H9 (cell line): ENCODE measurements around the gene CSMD2. TPM values are rescaled to one million over a fixed set of nuclear protein-coding genes. Genes with fewer than 3 reads are reported as not detected.

ENCODE experiments used
- DNase-seq: peaks from one replicate; pipeline ENCODE4 v3.0.0-alpha.2; 2017
- H2AFZ ChIP-seq: one replicate; pipeline ENCODE4 v1.6.1; 2013; ENCODE audit warnings: mild to moderate bottlenecking, low read length, control low read depth, moderate library complexity
- H2AK5ac ChIP-seq: 2 replicates; pipeline ENCODE4 v1.6.1; 2013; ENCODE audit warnings: low read length, control low read depth, mixed read lengths; ENCODE audit not compliant: insufficient read length
- H2BK120ac ChIP-seq: one replicate; pipeline ENCODE4 v1.6.1; 2013; ENCODE audit warnings: low read depth, mild to moderate bottlenecking, low read length, control low read depth, inconsistent platforms; ENCODE audit not compliant: poor library complexity, severe bottlenecking
- H2BK12ac ChIP-seq: 2 replicates; pipeline ENCODE4 v1.6.1; 2013; ENCODE audit warnings: low read length, control low read depth, mixed read lengths, low read depth; ENCODE audit not compliant: insufficient read length
- H2BK15ac ChIP-seq: 2 replicates; pipeline ENCODE4 v1.6.1; 2013; ENCODE audit warnings: low read depth, low read length, control low read depth
- H2BK20ac ChIP-seq: one replicate; pipeline ENCODE4 v1.6.1; 2013; ENCODE audit warnings: low read depth, mild to moderate bottlenecking, low read length, control low read depth, inconsistent platforms; ENCODE audit not compliant: poor library complexity, severe bottlenecking
- H2BK5ac ChIP-seq: 2 replicates; pipeline ENCODE4 v1.6.1; 2013; ENCODE audit warnings: low read length, control low read depth, mixed read lengths; ENCODE audit not compliant: insufficient read length
- H3K14ac ChIP-seq: 2 replicates; pipeline ENCODE4 v1.6.1; 2013; ENCODE audit warnings: low read length, control low read depth; ENCODE audit not compliant: insufficient read depth
- H3K18ac ChIP-seq: 2 replicates; pipeline ENCODE4 v1.6.1; 2013; ENCODE audit warnings: low read depth, mild to moderate bottlenecking, mixed read lengths, low read length, control low read depth; ENCODE audit not compliant: insufficient read length
- H3K23ac ChIP-seq: 2 replicates; pipeline ENCODE4 v1.6.1; 2013; ENCODE audit warnings: low read length, control low read depth, mixed read lengths, low read depth; ENCODE audit not compliant: insufficient read length
- H3K23me2 ChIP-seq: 2 replicates; pipeline ENCODE4 v1.6.1; 2013; ENCODE audit warnings: low read depth, mild to moderate bottlenecking, mixed read lengths, low read length, control low read depth; ENCODE audit not compliant: insufficient read length, poor library complexity, severe bottlenecking
- H3K27ac ChIP-seq: 2 replicates; pipeline ENCODE4 v1.5.1; 2013; ENCODE audit warnings: low read length, control low read depth, mixed read lengths, low read depth; ENCODE audit not compliant: insufficient read length
- H3K27me3 ChIP-seq: 2 replicates; pipeline ENCODE4 v1.6.1; 2013; ENCODE audit warnings: low read length, control low read depth, inconsistent platforms; ENCODE audit not compliant: insufficient read depth
- H3K4ac ChIP-seq: 2 replicates; pipeline ENCODE4 v1.6.1; 2013; ENCODE audit warnings: low read depth, mild to moderate bottlenecking, control low read depth, inconsistent platforms, low read length, moderate library complexity
- H3K4me1 ChIP-seq: 2 replicates; pipeline ENCODE4 v1.6.1; 2013; ENCODE audit warnings: low read length, control low read depth, inconsistent platforms; ENCODE audit not compliant: insufficient read depth
- H3K4me2 ChIP-seq: 2 replicates; pipeline ENCODE4 v1.6.1; 2013; ENCODE audit warnings: low read length, control low read depth, mixed read lengths; ENCODE audit not compliant: insufficient read length, insufficient read depth
- H3K56ac ChIP-seq: 2 replicates; pipeline ENCODE4 v1.6.1; 2013; ENCODE audit warnings: low read depth, mild to moderate bottlenecking, mixed read lengths, low read length, control low read depth; ENCODE audit not compliant: insufficient read length
- H3K79me1 ChIP-seq: 2 replicates; pipeline ENCODE4 v1.6.1; 2013; ENCODE audit warnings: low read depth, mild to moderate bottlenecking, moderate library complexity, low read length, control low read depth, inconsistent platforms; ENCODE audit not compliant: insufficient read depth, poor library complexity, severe bottlenecking
- H3K79me2 ChIP-seq: 2 replicates; pipeline ENCODE4 v1.6.1; 2013; ENCODE audit warnings: low read length, control low read depth, inconsistent platforms; ENCODE audit not compliant: insufficient read depth
- H3K9ac ChIP-seq: 2 replicates; pipeline ENCODE4 v1.6.1; 2013; ENCODE audit warnings: low read length, control low read depth, mixed read lengths; ENCODE audit not compliant: insufficient read length; ENCODE audit errors: extremely low read depth
- H3K9me3 ChIP-seq: one replicate; pipeline ENCODE4 v1.6.1; 2013; ENCODE audit warnings: low read depth, low read length, inconsistent platforms; ENCODE audit not compliant: control insufficient read depth
- H3T11ph ChIP-seq: one replicate; pipeline ENCODE4 v1.6.1; 2013; ENCODE audit warnings: mild to moderate bottlenecking, low read length, control low read depth, inconsistent platforms
- H4K20me1 ChIP-seq: one replicate; pipeline ENCODE4 v1.6.1; 2013; ENCODE audit not compliant: control insufficient read depth, insufficient read length, insufficient read depth
- H4K5ac ChIP-seq: 2 replicates; pipeline ENCODE4 v1.6.1; 2013; ENCODE audit warnings: low read depth, mild to moderate bottlenecking, mixed read lengths, low read length, control low read depth; ENCODE audit not compliant: insufficient read length
- H4K8ac ChIP-seq: replicated peaks from 2 replicates; pipeline ENCODE4 v1.6.1; 2013; ENCODE audit warnings: low read length, control low read depth, mixed read lengths, low read depth; ENCODE audit not compliant: insufficient read length
- H4K91ac ChIP-seq: 2 replicates; pipeline ENCODE4 v1.6.1; 2013; ENCODE audit warnings: low read depth, mild to moderate bottlenecking, moderate library complexity, mixed read lengths, low read length, control low read depth; ENCODE audit not compliant: insufficient read length
- H3K27ac Mint-ChIP-seq, 3 experiments: 2 replicates in 2 of 3; 3 replicates in 1 of 3; pipeline ENCODE4 v1.8.0; 2020 to 2021; ENCODE audit warnings: mixed read lengths in 3 of 3, mild to moderate bottlenecking in 1 of 3, moderate library complexity in 1 of 3
- H3K27me3 Mint-ChIP-seq: 2 replicates; pipeline ENCODE4 v1.8.0; 2021; ENCODE audit warnings: low read depth, mild to moderate bottlenecking, moderate library complexity, mixed read lengths
- H3K36me3 Mint-ChIP-seq, 3 experiments: 2 replicates in 2 of 3; 3 replicates in 1 of 3; pipeline ENCODE4 v1.8.0; 2020 to 2021; ENCODE audit warnings: low read depth in 3 of 3, mixed read lengths in 3 of 3; ENCODE audit not compliant: insufficient read depth in 1 of 3
- H3K4me1 Mint-ChIP-seq, 2 experiments: 2 replicates each; pipeline ENCODE4 v1.8.0; 2020; ENCODE audit warnings: mixed read lengths in 2 of 2
- H3K4me3 Mint-ChIP-seq, 2 experiments: 2 replicates in 1 of 2; 3 replicates in 1 of 2; pipeline ENCODE4 v1.8.0; 2020 to 2021; ENCODE audit warnings: mild to moderate bottlenecking in 2 of 2, mixed read lengths in 2 of 2, moderate library complexity in 1 of 2
- H3K9me3 Mint-ChIP-seq, 2 experiments: 2 replicates in 1 of 2; 3 replicates in 1 of 2; pipeline ENCODE4 v1.8.0; 2020; ENCODE audit warnings: mild to moderate bottlenecking in 2 of 2, mixed read lengths in 2 of 2, moderate library complexity in 1 of 2
- WGBS: extraction: QIAGEN DNeasy Blood & Tissue Kit; methylation state at CpG from one replicate; pipeline ENCODE4 v1.1.7; 2013; ENCODE audit warnings: missing lambda C conversion rate, low lambda C conversion rate, mixed read lengths; ENCODE audit not compliant: insufficient read length; ENCODE audit errors: extremely low coverage; 5-methylcytosine and 5-hydroxymethylcytosine counted together
- total RNA-seq: library from RNA; stranded (reverse); gene quantifications from 2 replicates; pipeline ENCODE4 v1.2.1, GENCODE V29; 2021
- TF ChIP-seq, protein P1 (sequence below): fragments of 200-600 bp; sonication (generic); conservative IDR thresholded peaks from 3 replicates; pipeline ENCODE4 v1.8.0; 2021; ENCODE audit warnings: antibody characterized with exemption, mild to moderate bottlenecking

The CSMD2 gene
- total RNA-seq, 1 experiment from 2014 or later = 6.4 TPM

GRCh38 chr1:33713058-33713877 is 451.8 kb downstream of the CSMD2 start:
- Histone ChIP-seq H3K4ac (no peak overlapping the region), H4K8ac (no peak overlapping the region), H3K14ac (no peak overlapping the region), H3K79me2 (no peaks in the 10 kb centered on the region), H3K9me3 (no peaks in the 10 kb centered on the region), H4K20me1 (no peaks in the 10 kb centered on the region), H4K5ac (no peak overlapping the region), H3K27ac (no peak overlapping the region), H4K91ac (no peak overlapping the region), H3K23ac (no peak overlapping the region), H3K23me2 (no peaks in the 10 kb centered on the region), H2BK12ac (no peak overlapping the region), H3K9ac (no peak overlapping the region), H2AK5ac (no peak overlapping the region), H3K56ac (no peak overlapping the region), H3K27me3 (no peaks in the 10 kb centered on the region), H3T11ph (no peak overlapping the region), H3K4me1 (no peaks in the 10 kb centered on the region), H2BK15ac (no peak overlapping the region), H2BK120ac (no peak overlapping the region), H3K18ac (no peak overlapping the region), H2BK20ac (no peak overlapping the region), H3K4me2 (no peak overlapping the region), H3K79me1 (no peaks in the 10 kb centered on the region), H2BK5ac (no peak overlapping the region), H2AFZ (no peak overlapping the region)
- peaks cover 4 to 7% of the 10 kb centered on the region in 2 experiments for H3K4me1 Mint-ChIP-seq
- no peak for DNase-seq
- WGBS = no CpG with 5 or more reads among the region's 9 CpGs
- H3K4me3 Mint-ChIP-seq = no peak overlapping the region
- H3K9me3 Mint-ChIP-seq = no peaks in the 10 kb centered on the region
- H3K27ac Mint-ChIP-seq = no peak overlapping the region
- TF ChIP-seq, protein P1, sequence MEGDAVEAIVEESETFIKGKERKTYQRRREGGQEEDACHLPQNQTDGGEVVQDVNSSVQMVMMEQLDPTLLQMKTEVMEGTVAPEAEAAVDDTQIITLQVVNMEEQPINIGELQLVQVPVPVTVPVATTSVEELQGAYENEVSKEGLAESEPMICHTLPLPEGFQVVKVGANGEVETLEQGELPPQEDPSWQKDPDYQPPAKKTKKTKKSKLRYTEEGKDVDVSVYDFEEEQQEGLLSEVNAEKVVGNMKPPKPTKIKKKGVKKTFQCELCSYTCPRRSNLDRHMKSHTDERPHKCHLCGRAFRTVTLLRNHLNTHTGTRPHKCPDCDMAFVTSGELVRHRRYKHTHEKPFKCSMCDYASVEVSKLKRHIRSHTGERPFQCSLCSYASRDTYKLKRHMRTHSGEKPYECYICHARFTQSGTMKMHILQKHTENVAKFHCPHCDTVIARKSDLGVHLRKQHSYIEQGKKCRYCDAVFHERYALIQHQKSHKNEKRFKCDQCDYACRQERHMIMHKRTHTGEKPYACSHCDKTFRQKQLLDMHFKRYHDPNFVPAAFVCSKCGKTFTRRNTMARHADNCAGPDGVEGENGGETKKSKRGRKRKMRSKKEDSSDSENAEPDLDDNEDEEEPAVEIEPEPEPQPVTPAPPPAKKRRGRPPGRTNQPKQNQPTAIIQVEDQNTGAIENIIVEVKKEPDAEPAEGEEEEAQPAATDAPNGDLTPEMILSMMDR = no peak
- H3K36me3 Mint-ChIP-seq = peaks cover 4 to 13% (median 7%) of the 10 kb centered on the region in 3 experiments; a peak in 6 of 7 replicates
- H3K27me3 Mint-ChIP-seq = no peaks in the 10 kb centered on the region
